Daoy (cell line): ENCODE results near the gene SBK2. TPM values are rescaled to one million over a fixed set of nuclear protein-coding genes. Genes with fewer than 3 reads are reported as not detected.

Source experiments
- DNase-seq: peaks from one replicate; pipeline ENCODE4 v3.0.0-alpha.2; 2015; ENCODE audit warnings: low read depth
- total RNA-seq: library from RNA; depleted of rRNA; stranded (reverse); fragments of >200 nt; shearing (Covaris generic); gene quantifications from 2 replicates; pipeline ENCODE4 v1.2.3, GENCODE V29; 2014

SBK2 gene
- total RNA-seq, 1 experiment from 2014 or later, result not detected

DNA sequence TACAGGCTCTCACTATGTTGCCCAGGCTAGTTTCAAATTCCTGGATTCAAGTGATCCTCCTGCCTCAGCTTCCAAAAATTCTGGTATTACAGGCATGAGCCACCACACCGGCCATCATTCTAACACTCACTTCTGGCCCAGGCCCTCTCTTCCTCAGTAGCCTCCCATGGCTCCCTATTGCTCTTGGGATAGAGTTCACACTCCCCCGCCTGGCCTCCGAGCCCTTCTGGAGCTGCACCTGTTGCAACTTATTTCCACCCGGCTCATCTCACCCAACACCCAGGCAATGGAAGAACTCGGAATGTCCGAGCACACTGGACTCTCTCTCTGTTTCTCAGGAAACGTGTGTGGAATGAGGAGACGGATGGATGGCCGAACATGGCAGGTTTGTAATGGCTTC is 17.4 kb upstream of the SBK2 start:
- no peak for DNase-seq

DNA sequence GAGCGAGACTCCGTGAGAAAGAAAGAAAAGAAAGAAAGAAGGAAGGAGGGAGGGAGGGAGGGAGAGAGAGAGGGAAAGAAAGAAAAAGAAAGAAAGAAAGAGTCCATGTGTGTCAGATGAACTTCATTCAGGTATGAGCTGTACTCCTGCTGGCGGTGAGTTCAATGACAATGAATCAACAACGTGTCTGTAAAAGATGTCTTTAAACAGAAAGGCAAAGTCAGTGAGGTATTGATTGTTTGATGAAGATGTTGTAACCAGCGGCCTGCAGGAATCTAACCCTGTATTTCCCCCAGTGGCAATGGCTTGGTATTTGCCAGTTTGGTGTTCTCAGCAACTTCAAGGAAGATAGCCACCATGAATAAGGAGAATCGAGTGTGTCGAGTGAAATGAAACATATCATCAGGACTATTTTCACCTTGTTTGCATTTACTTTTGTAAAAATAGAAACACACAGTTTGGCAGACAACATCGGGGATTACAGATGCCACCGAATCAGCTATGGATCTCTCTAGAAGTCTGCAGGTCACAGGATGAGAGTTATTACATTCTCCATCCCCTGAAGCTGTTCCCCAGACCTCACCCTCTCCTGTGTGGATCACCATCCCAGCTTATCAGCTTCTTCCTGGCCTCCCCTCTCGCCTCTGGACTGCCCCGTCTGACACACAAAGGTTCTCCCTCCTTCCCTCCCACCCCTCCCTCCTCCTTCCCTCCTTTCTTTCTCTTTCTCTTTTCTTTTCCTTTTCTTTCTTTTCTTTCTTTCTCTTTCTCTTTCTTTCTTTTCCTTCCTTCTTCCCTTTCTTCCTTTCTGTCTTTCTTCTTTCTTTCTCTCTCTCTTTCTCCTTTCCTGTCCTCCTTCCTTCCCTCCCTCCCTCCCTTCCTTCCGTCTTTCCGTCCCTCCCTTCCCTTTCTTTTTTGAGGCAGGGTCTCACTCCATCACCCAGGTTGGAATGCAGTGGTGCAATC is 16.6 kb upstream of the SBK2 start:
- DNase-seq, result no peak

DNA sequence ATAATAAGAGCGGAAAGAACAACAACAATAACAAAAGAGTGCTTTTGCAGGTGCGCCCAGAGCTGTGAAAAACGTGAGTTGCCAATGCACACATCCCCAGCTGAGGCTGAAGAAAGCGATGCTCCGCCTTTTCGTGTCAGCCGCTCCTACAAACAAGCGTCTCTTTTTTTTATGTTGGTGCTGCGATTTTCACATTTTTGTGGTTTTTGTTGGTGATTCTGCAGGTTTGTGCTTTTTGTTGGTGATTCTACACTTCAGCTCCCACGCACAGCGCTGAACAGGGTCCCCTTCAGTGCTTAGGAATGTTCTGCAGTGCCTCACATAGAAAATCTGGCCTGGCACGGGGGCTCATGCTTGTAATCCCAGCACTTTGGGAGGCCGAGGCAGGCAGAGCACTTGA is 15.7 kb upstream of the SBK2 start:
- peak; percentile 51 for DNase-seq

DNA sequence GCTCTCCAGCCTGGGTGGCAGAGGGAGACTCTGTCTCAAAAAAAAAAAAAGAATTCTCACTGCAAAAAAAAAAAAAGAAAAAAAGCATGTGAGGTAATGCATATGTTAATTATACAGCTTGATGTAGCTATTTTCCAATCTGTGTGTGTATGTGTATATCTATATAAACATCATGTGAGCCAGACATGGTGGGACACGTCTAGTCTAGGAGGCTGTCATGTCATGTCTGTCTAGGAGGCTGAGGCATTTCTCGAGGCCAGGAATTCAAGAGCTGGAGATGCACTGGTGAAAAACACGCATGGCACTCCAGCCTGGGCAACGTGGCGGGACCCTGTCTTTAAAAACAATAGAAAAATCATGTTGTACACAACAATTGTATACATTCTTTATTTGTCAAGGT is 15.3 kb upstream of the SBK2 start:
- no peak for DNase-seq

DNA sequence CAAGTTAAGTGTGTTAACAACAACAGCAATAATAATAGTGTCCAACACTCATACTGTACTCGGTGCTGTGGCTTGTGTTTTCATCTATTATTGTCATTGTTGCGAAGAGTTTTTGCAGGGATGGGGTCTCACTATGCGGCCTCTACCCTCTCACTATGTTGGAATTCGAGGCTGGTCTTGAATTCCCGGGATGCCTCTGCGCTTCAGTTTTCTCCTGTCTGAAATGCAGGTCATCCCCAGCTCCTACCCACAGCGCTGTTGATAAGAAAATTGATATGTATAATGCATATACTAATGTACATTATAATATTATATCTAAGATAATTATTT is 13.4 kb upstream of the SBK2 start:
- DNase-seq, result no peak

DNA sequence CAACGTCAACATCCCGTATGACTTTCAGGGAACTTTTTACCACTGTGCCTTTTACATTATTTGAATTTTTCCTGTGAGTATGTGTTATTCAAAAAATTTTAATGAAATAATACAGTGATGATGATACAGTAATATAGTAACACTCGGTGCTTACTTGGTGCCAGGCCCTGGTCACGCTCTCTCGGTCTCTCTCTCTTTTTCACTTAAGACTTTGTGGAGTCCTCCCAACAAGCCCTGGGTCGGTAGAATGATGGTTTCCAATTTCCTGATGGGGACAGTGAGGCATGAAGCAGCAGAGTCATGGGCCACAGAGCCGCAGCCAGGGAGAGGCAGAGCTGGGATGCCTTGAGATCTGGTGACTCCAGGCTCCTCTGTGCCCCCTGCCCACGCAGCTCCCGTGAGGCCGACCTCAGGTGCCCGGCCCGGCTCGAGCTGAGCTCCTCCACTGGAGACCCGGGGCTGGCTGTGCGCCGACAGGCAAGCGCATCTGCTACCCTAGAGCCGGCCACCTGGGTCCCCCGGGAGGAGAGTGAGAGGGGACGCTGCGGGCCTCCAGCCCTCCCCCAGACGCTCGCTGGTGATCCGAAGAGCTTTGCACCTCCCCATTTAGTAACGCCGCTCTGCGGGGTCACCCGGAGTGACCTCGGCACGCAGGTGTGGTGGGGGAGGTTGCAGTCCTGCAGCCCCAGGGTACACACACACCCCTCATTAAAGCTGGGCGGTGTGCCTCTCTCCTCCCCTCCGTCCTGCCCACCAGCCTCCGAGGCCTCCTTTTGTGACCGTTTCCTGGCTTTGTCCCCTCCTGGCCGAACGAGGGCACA is 12.8 kb upstream of the SBK2 start:
- DNase-seq, result peak; percentile 76

DNA sequence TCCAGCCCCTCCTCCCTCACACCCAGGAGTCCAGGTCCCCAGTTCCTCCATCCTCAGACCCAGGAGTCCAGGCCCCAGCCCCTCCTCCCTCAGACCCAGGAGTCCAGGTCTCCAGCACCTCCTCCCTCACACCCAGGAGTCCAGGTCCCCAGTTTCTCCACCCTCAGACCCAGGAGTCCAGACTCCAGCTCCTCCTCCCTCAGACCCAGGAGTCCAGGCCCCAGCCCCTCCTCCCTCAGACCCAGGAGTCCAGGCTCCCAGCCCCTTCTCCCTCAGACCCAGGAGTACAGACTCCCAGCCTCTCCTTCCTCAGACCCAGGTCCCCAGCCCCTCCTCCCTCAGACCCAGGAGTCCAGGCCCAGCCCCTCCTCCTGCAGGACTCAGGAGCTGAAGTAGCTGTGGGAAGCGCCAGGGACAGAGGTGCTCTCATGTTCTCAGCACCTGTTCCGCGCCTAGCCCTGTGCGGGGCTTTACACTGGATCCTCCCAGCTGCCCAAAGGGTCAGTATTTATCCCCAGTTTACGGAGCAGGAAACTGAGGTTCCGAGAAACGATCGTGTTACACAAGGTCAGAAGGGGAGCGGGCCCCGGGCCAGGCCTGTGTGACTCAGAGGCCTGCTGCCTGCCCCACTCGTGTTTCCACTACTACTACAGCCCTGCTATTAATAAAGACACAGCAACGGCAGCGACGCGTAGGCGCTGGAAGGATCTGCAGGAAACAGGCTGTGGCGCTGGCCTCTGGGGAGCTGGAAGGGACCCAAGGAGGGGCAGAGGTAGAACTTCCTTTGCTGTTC is 10.1 kb upstream of the SBK2 start:
- DNase-seq, result peak; percentile 90

DNA sequence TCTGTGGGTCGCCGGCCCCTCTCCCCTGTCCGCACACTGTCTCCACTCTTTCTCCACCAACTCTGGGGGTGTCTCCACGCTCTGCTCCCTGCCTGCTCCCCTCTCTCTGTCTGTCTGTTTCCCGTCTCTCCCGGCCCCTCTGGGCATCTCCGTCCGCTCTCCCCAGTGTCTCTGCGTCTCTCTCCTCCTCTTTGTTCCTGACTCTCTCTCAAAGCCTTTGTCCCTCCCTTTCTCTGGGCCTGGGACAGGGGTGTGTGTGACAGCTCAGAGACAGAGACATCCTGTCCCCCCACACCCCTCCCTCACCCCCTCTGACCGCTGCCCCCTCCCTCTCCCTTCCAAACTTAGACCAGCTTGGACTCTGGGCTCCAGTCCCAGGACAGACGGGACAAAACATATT is 9.1 kb upstream of the SBK2 start:
- no peak for DNase-seq

DNA sequence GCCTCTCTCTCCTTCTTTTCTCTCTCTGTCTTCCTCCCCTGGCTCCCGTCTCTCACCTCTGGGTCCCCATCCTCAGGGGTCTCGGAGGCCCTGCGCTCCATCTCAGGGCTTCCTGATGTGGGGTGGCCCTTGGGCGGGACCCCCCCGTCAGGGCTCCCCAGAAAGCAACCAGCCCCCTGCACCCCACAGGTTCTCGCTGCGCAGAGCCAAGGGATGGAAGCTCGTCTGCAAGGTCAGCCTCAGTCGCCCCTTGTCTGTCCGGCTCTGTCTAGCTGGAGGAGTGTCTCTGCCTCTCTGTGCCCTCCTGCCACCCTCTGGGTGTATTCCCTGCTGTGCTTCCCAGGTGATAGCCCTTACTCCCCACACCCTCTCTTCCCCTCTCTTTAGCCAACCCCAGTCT is 8.5 kb upstream of the SBK2 start, which contains the start of gene SBK3:
SBK3 (minus strand) TSS at position 101 of the 400 bp plus-strand sequence; CDS start at position 101, 0 bp downstream.
- DNase-seq, result no peak

DNA sequence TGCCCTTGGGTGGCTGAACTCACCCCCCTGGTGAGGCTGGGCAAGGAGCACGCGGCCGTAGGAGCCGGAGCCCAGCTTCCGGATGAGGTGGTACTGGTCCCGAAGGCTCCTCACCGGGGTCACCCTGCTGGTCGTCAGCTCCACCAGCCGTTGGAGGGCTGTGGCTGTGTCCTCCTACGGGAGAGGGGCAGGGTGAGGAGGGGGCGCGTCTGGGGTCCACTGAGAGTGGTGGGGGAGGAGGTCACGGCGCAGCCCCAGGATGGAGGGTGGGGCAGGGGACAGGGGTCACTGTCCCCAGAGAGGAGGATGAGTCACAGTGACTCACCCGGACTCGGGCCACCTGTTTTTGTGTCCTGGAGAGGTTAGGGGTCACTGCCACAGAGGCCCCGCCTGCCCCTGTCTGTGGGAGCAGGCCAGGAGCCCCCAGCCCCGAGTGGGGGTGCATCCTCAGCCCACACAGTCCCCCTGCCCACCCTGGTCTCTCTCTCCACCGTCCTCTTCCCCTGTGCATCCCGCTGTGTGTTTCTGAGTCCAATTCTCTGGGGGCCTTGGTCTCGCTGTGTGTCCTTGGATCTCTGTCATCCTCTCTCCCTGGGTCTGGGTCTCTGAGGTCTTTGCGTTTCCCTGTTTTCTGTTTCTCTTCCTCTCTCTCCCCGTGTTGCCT is 8.0 kb upstream of the SBK2 start:
- DNase-seq, result no peak

DNA sequence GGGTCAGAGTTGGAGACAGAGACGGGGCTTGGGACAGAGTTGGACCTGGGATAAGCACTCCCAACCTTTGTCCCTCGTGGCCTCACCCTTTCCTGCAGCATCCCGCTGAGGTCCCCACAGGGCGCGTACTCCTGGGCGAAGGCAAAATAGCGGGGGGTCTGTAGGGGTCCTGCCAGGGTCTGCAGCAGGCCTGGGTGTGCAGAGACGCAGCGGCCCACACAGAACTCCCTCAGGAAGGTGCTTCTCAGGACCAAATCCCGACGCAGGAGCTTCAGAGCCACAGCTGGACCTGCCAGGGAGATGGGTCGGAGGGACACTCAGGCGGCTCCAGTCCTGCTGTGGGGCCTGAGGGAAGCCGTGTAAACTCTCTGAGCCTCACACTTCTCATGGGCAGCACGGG is 7.1 kb upstream of the SBK2 start:
- DNase-seq, result no peak

DNA sequence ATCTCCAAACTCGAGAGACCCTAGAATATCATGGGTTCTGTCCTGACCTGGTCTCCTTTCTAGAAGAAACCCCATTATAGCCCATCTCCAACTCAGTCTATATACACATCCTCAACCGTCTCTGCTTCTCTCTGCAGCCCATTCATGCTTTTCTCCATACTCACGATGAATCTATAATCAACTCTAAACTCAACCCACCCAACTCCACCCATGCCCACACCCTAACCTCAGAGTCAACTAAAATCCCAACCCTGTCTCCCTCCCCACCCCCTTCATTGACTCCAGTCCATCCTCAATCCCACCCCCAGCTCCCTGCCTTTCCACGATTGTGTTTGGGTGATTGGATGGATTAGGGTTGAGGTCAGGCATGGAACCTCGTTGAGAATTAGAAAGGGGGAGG is 6.6 kb upstream of the SBK2 start:
- no peak for DNase-seq

DNA sequence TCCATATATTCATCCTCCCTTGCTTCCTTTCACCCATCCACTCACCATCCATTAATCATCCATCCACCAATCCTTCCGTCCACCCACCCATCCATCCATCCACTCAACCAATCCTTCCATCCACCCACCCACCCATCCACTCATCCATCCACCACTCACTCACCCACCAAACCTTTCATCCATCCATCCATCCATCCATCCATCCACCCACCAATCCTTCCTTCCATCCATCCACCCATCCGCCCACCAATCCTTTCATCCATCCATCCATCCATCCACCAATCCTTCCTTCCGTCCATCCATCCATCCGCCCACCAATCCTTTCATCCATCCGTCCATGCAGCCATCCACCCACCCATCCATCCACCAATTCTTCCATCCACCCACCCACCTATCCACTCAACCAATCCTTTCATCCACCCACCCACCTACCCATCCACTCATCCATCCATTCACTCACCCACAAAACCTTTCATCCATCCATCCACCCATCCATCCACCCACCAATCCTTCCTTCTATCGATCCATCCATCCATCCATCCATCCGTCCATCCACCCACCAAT is 5.4 kb upstream of the SBK2 start:
- no peak for DNase-seq

DNA sequence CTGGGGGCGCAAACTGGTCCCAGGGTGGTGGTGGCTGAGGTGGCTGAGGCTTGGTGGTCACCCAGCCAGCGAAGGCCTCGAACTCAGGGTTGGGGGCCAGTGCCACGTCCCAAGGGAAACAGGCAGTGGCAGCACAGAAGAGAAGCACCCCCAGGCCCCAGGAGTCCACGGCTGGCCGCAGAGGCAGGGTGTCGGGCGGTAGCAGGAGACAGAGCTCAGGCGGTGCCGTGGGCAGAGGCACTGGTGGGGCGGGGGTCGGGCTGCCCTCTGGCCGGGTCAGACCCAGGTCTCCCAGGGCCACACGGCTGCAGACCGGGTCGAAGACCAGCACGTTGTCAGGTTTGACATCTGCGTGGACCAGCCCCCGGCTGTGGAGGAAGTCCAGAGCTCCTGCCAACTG is 4.2 kb upstream of the SBK2 start:
- no peak for DNase-seq

DNA sequence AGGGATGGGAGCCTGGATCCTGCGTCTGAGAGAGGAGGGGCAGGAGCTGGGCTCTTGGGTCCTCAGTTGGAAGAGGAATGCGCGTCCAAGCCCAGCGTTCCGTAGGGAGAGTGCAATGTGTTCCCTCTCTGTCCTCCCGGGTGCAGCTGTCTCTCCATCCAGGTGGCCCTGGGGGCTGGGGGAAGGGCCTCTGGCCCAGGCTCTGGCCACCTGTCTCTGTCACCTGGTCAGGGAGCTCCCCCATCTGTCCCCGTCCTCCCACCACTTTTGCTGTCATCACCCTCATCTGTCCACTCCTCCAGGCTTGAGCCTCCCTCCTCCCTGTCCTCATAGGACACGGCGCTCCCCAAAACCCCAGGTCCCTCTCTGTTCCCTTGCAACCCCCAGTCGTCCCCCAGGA is 3.7 kb upstream of the SBK2 start:
- no peak for DNase-seq

DNA sequence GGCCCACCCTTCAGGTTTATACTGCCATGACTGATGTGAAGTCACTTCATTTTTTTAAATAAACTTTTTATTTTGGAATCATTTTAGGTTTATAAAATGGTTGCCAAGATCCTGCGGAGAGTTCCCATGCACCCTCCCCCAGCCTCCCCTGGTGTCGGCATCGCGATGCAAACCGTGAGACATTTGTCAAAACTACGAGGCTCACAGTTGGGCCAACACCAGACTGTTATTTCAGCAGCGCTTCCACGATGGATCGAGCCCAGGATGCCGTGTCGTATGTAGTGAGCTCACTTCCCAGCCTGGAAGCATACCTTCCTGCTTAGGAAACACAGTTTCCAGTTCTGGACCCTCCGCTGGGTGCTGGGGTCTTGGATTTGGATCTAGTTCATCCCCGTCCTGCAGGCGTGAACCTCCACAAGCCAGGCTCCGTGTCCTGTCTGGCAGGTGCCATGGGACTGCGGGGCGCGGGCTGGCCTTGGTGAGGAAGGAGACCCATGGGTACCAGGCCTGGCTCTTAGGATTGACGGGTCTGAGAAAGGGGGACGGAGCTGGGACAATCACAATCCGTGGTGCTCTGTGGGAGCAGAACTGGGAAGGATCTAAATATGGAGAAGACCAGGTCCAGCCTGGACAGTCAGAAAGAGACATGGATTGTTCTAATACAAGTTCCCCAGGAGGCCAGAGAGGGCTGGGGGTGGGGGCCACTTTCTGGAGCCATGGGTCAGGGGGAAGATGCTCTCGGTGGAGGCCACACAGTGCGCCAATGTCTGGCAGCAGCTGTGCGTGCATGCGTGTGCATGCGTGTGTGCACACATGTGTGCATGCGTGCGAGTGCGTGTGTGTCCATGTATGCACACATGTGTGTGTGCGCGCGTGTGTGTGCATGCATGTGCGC is 2.4 kb upstream of the SBK2 start:
- DNase-seq, result no peak

DNA sequence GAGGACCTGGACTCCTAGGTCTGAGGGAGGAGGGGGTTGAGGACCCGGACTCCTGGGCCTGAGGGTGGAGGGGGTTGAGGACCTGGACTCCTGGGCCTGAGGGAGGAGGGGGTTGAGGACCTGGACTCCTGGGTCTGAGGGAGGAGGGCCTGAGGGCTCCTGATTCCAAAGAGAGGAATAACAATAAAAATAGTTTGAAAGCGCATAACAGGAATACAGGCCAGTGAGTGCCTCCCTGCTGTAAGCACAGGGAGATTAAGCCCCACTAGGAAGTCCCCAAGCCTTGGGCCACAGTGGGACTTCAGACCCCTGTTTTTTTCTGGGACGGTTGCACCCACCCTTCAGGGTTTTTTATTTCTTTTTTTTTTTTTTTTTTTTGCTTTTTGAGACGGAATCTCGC is 1.2 kb upstream of the SBK2 start:
- no peak for DNase-seq

DNA sequence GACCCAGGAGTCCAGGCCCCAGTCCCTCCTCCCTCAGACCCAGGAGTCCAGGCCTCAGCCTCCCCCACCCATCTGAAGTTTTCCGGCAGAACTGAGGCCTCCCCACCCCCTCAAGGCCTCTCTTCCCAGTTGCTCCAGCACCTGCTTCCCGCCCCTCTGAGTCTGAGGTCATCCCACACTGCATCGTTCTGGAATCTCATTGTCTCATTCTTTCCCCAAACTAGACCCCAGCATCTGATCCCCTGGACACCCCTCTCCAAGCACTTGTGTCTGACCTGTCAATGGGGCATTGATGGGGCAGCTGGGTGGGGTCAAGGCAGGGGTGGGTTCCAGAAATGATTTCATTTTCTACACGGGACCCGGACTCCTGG is 793 bp upstream of the SBK2 start:
- no peak for DNase-seq

DNA sequence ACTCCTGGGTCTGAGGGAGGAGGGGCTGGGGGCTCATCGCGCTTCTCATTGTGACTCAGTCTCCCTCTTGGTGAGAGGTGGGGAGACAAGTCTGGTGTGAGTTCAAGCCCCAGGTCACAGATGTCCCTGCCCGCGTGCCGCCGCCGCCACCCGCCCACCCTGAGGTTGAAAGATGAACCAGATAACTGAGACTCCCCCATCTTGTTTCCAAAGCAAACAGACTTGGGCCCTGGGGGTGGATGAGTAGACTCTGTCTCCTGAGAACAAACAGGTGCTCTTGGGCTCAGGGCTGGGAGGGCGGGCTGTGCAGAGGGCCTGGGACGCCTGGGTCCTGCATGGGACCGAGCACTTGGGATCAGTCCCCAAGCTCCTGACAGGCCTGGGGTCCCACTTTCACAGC is 567 bp downstream of the SBK2 start:
- no peak for DNase-seq

DNA sequence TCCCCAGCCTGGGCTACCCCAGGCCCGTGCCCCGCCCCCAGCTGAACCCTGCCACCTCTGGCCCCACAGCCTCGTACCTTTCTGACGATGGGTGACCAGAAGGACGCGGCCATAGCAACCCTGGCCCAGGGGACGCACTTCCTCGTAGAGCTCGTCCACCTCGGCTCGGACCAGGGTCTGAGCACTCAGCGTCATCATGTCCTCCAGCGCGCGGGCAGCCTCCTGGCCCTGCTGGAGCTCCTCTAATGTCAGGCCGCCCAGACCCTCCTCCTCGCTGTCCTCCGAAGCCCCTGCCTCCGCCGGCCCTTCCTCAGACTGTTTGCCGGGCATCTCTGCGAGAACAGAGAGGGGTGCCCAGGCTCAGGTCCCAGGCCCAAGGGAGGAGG is 975 bp downstream of the SBK2 start:
- no peak for DNase-seq
